Fibroblast of peridontal ligament (primary cell): ENCODE results near the gene MVB12B.
"Not testable (repeated sequence)": the region's sequence is repeated elsewhere in the genome, so short reads cannot be mapped to it uniquely, and the experiment has no call there.

Source experiments
- DNase-seq: peaks from one replicate; pipeline ENCODE4 v3.0.0-alpha.2; 2010; ENCODE audit errors: extremely low read depth

MVB12B gene

GRCh38 chr9:126472198-126472947, 145.7 kb downstream of the MVB12B start:
- DNase-seq = no peak

GRCh38 chr9:126472948-126473298, 146.3 kb downstream of the MVB12B start:
- no peak for DNase-seq

GRCh38 chr9:126474206-126474765, 147.7 kb downstream of the MVB12B start:
- peak; percentile 73 for DNase-seq

- DNase-seq = peak; percentile 57
Observed at GRCh38 chr9:126474786-126475485, 148.3 kb downstream of the MVB12B start.

- DNase-seq = no peak
Observed at GRCh38 chr9:126475933-126476555, 149.4 kb downstream of the MVB12B start.

- DNase-seq = not testable (repeated sequence)
Observed at GRCh38 chr9:126477432-126477831, 150.8 kb downstream of the MVB12B start.

GRCh38 chr9:126478216-126478981, 151.8 kb downstream of the MVB12B start:
- DNase-seq = no peak

- no peak for DNase-seq
Observed at GRCh38 chr9:126479515-126479914, 152.9 kb downstream of the MVB12B start.

- no peak for DNase-seq
Observed at GRCh38 chr9:126480813-126481212, 154.2 kb downstream of the MVB12B start.

- no peak for DNase-seq
Observed at GRCh38 chr9:126481862-126482261, 155.2 kb downstream of the MVB12B start.

GRCh38 chr9:126482361-126483044, 155.9 kb downstream of the MVB12B start:
- DNase-seq = no peak

GRCh38 chr9:126483468-126484073, 156.9 kb downstream of the MVB12B start:
- DNase-seq = no peak

- DNase-seq = no peak
Observed at GRCh38 chr9:126485662-126486061, 159.0 kb downstream of the MVB12B start.

GRCh38 chr9:126486276-126486675, 159.6 kb downstream of the MVB12B start:
- DNase-seq = no peak

- no peak for DNase-seq
Observed at GRCh38 chr9:126487856-126488255, 161.2 kb downstream of the MVB12B start.

- no peak for DNase-seq
Observed at GRCh38 chr9:126488310-126488709, 161.7 kb downstream of the MVB12B start.

- DNase-seq = no peak
Observed at GRCh38 chr9:126488881-126489404, 162.3 kb downstream of the MVB12B start.

- DNase-seq = no peak
Observed at GRCh38 chr9:126489581-126490213, 163.1 kb downstream of the MVB12B start.

GRCh38 chr9:126490214-126490631, 163.6 kb downstream of the MVB12B start:
- no peak for DNase-seq
